Transverse colon (tissue), 4 donors: Measurements from ENCODE around the gene CTPS1. TPM values are rescaled to one million over a fixed set of nuclear protein-coding genes. Genes with fewer than 3 reads are reported as not detected.
A peak's percentile ranks its signal among the peaks of the same experiment; 100 is the strongest.

Source experiments
- DNase-seq: peaks from one replicate; pipeline ENCODE4 v3.0.0-alpha.2; 2019
- H3K27ac ChIP-seq, 4 donors: fragments of 200-600 bp; sonication (generic); 2 replicates each; pipeline ENCODE4 v1.5.1; 2016 to 2018; ENCODE audit warnings: inconsistent platforms in 4 of 4
- H3K27me3 ChIP-seq: fragments of 200-600 bp; sonication (generic); 2 replicates; pipeline ENCODE4 v1.5.1; 2017; ENCODE audit warnings: inconsistent platforms
- H3K36me3 ChIP-seq, 4 donors: fragments of 200-600 bp; sonication (generic); 2 replicates each; pipeline ENCODE4 v1.5.1; 2017 to 2019; ENCODE audit warnings: inconsistent platforms in 4 of 4
- H3K4me1 ChIP-seq, 4 donors: fragments of 200-600 bp; sonication (generic); 2 replicates each; pipeline ENCODE4 v1.5.1; 2017 to 2020; ENCODE audit warnings: inconsistent platforms in 4 of 4
- H3K4me3 ChIP-seq, 4 donors: fragments of 200-600 bp; sonication (generic); 1 replicate in 1 of 4; 2 replicates in 3 of 4; pipeline versions ENCODE4 v1.5.1 to v1.6.1; 2017 to 2019; ENCODE audit warnings: inconsistent platforms in 4 of 4
- H3K9me3 ChIP-seq, 2 donors: fragments of 200-600 bp; sonication (generic); 2 replicates each; pipeline ENCODE4 v1.5.1; 2017 to 2019; ENCODE audit warnings: inconsistent platforms in 2 of 2
- EP300 ChIP-seq: sonication (generic); formaldehyde crosslinking; IDR thresholded peaks from one replicate; pipeline ENCODE4 v1.6.1; 2017; ENCODE audit warnings: antibody characterized with exemption, low read depth
- POLR2A ChIP-seq: fragments of 450-650 bp; IDR thresholded peaks from one replicate; pipeline ENCODE4 v1.6.1; 2016; ENCODE audit warnings: antibody characterized with exemption, mild to moderate bottlenecking, moderate library complexity
- POLR2AphosphoS5 ChIP-seq, 3 donors: sonication (generic); formaldehyde crosslinking; IDR thresholded peaks; one replicate each; pipeline ENCODE4 v1.6.1; 2016; ENCODE audit warnings: antibody characterized with exemption in 3 of 3
- WGBS, 2 donors: methylation state at CpG; one replicate each; pipeline ENCODE4 v1.1.5; 2018; ENCODE audit warnings: low coverage in 1 of 2; 5-methylcytosine and 5-hydroxymethylcytosine counted together
- in situ Hi-C, 4 donors: fragments of 200-750 bp; cut with MboI; loops; one replicate each; pipeline versions ENCODE4 v1.15.0 to v1.15.1; 2017; ENCODE audit warnings: low sequenced_read_pairs in 3 of 4, low pct_ligation_motif_present in 1 of 4, low pct_unique_long_range_greater_than_20kb in 1 of 4
- intact Hi-C: fragments of 100-400 bp; cut with DNase I; formaldehyde crosslinking; loops from one replicate; pipeline ENCODE4 v1.15.1; 2023; ENCODE audit warnings: low total_unique reads
- total RNA-seq, 4 donors: library from RNA; depleted of rRNA; stranded (reverse); fragments of >200 nt; gene quantifications; one replicate each; pipeline ENCODE4 v1.1.0, GENCODE V29; 2016
- TF ChIP-seq, protein P1 (sequence below), 5 experiments: fragments of 200-600 bp in 3 of 5; fragments of 450-650 bp in 2 of 5; sonication (generic) in 3 of 5; IDR thresholded peaks; 1 replicate in 2 of 5; 2 replicates in 3 of 5; pipeline ENCODE4 v1.5.1; 2016 to 2017; ENCODE audit warnings: antibody characterized with exemption in 5 of 5, inconsistent platforms in 3 of 5, mild to moderate bottlenecking in 2 of 5, moderate library complexity in 1 of 5

The CTPS1 gene
- total RNA-seq, 4 donors from 2014 or later = 6.3 to 32.2 (median 19.7) TPM

DNA sequence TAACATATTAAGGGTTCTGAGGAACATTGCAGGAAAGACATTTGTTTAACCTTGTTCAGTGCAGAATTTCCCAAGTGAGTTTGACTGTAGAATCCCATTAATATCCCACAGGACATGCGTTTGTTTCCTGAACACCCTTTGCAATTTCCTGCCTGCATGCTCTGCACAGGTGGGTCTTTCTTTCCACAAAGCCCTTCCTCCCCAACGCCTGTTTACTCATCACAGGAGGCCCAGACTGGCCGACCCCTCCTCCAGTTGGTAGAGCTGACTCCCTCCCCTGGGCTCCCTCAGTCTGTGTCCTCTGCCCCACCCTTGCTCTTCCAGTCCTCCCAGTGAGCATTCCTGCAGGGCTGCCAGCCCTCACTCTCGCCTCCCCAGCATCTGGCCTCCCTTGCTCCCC lies 47.5 kb upstream of the CTPS1 start:
- no peaks in the 10 kb centered on the region for H3K4me1 ChIP-seq
- no peak for DNase-seq
- no peak for TF ChIP-seq POLR2AphosphoS5 (IDR thresholded peaks at IDR 0.05)
- no peak for TF ChIP-seq EP300
- TF ChIP-seq POLR2A = no peak
- TF ChIP-seq, protein P1, sequence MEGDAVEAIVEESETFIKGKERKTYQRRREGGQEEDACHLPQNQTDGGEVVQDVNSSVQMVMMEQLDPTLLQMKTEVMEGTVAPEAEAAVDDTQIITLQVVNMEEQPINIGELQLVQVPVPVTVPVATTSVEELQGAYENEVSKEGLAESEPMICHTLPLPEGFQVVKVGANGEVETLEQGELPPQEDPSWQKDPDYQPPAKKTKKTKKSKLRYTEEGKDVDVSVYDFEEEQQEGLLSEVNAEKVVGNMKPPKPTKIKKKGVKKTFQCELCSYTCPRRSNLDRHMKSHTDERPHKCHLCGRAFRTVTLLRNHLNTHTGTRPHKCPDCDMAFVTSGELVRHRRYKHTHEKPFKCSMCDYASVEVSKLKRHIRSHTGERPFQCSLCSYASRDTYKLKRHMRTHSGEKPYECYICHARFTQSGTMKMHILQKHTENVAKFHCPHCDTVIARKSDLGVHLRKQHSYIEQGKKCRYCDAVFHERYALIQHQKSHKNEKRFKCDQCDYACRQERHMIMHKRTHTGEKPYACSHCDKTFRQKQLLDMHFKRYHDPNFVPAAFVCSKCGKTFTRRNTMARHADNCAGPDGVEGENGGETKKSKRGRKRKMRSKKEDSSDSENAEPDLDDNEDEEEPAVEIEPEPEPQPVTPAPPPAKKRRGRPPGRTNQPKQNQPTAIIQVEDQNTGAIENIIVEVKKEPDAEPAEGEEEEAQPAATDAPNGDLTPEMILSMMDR (IDR thresholded peaks at IDR 0.05) = no peak
- WGBS, 2 donors = 27 to 32% methylated on average over 3 to 4 of the region's 4 CpGs
- intact Hi-C loops = no loop called here
- in situ Hi-C loops = no loop called here
- H3K4me3 ChIP-seq = no peak overlapping the region
- no peaks in the 10 kb centered on the region for H3K27me3 ChIP-seq
- H3K9me3 ChIP-seq = no peaks in the 10 kb centered on the region
- no peaks in the 10 kb centered on the region for H3K36me3 ChIP-seq
- no peak overlapping the region for H3K27ac ChIP-seq

DNA sequence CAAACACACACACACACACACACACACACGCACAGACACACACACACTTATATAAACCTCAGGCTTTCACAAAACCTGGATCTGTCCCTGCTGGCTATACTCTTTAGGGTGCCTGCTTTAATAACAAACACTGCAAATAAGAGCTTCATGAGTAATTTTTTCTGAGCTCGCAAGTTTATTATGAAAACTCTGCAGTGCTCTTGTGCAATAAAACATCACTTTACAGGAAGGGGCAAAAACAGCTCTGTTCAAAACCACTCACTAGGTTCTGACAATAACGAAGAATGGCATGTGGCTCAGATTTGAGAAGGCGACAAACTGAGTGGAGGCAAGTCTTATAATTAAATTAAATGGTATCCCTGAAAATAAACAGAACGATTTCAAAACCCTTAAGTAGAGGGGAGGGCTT lies 42.6 kb upstream of the CTPS1 start:
- in situ Hi-C loops = no loop called here
- TF ChIP-seq, protein P1 (IDR thresholded peaks at IDR 0.05) = no peak
- TF ChIP-seq EP300 (no peak), POLR2A (no peak), POLR2AphosphoS5 (IDR thresholded peaks at IDR 0.05) (no peak)
- Histone ChIP-seq H3K27me3 (no peaks in the 10 kb centered on the region), H3K4me3 (no peak overlapping the region), H3K4me1 (peaks cover 0 to 12% (median 4%) of the 10 kb centered on the region in 4 donors), H3K36me3 (no peaks in the 10 kb centered on the region), H3K27ac (peak overlapping the region in 1 of 4 donors; percentile 23), H3K9me3 (no peaks in the 10 kb centered on the region)
- 41 to 69% methylated on average over 2 to 5 of the region's 5 CpGs for WGBS, 2 donors
- no peak for DNase-seq
- intact Hi-C loops = no loop called here

DNA sequence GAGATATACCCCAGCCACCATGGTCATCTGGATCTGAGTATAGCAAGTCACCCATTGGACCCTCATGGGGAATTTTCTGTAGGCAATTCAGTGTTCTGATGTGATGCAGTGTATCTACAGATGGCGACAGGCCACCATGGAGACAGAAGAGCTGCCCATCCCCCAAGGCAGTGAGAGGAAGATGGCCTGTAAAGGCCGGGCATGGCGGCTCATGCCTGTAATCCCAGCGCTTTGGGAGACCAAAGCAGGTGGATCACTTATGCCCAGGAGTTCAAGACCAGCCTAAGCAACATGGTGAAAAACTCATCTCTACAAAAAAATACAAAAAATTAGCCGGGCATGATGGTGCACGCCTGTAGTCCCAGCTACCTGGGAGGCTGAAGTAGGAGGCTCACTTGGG lies 41.1 kb upstream of the CTPS1 start:
- in situ Hi-C loops = no loop called here
- Histone ChIP-seq H3K4me1 (peaks cover 0 to 13% (median 4%) of the 10 kb centered on the region in 4 donors), H3K27ac (no peak overlapping the region), H3K4me3 (no peak overlapping the region), H3K36me3 (no peaks in the 10 kb centered on the region), H3K27me3 (no peaks in the 10 kb centered on the region), H3K9me3 (no peaks in the 10 kb centered on the region)
- no peak for DNase-seq
- intact Hi-C loops = no loop called here
- no peak for TF ChIP-seq EP300
- no peak for TF ChIP-seq POLR2AphosphoS5 (IDR thresholded peaks at IDR 0.05)
- TF ChIP-seq POLR2A = no peak
- TF ChIP-seq, protein P1 (IDR thresholded peaks at IDR 0.05) = no peak
- WGBS, 2 donors = 92% methylated on average over 6 of the region's 6 CpGs; no CpG with 5 or more reads in 1 of the 2 donors

GRCh38 chr1:40939320-40940059 lies 40.0 kb upstream of the CTPS1 start:
- no peaks in the 10 kb centered on the region for H3K9me3 ChIP-seq
- no peak overlapping the region for H3K4me3 ChIP-seq
- H3K4me1 ChIP-seq = peaks cover 0 to 19% (median 4%) of the 10 kb centered on the region in 4 donors
- TF ChIP-seq POLR2A (no peak), POLR2AphosphoS5 (IDR thresholded peaks at IDR 0.05) (peak in 1 of 3 donors; percentile 57)
- in situ Hi-C loops (no loop called here), intact Hi-C loops (no loop called here)
- DNase-seq = peak; percentile 17
- H3K36me3 ChIP-seq = no peaks in the 10 kb centered on the region
- WGBS, 2 donors = 57 to 72% methylated on average over 4 to 12 of the region's 12 CpGs
- H3K27me3 ChIP-seq = no peaks in the 10 kb centered on the region
- peak overlapping the region; percentile 38 to 67 (median 52) for H3K27ac ChIP-seq
